ENCODE measurements around the gene NEGR1. TPM values are rescaled to one million over a fixed set of nuclear protein-coding genes. Genes with fewer than 3 reads are reported as not detected.

NEGR1 gene
- polyA plus RNA-seq, 1 donor from 2014 or later = 47.4 TPM

DNA sequence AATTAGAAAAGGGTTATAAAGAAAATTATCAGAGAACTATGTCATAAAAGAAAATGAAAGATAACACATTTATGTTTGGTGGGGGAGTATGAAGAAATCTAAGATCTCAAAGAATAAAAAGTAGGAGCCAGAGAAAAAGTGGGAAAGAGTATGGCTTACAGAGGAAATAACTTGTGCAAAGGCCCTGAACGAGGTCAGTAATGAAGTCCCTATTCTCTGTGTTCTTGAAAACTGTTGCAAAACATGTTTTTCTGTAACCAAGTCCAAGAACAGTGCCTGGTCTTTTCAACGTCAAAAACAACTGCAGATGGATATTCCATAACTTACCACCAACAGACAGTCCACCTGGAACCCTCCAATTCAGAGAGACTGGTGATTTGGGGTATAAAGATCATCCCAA, 188.1 kb downstream of the NEGR1 start:
- H4K20me1 ChIP-seq (ENCODE audit: insufficient read depth) = no peaks in the 10 kb centered on the region
- no peaks in the 10 kb centered on the region for H3K79me2 ChIP-seq (replicated peaks; ENCODE audit: insufficient read depth, low read length)
- H2AFZ ChIP-seq (ENCODE audit: low read depth, low read length) = no peak overlapping the region
- no peak overlapping the region for H3K4me2 ChIP-seq (ENCODE audit: low read length)
- no peak overlapping the region for H3K4me3 ChIP-seq (ENCODE audit: low read length)
- H3K36me3 ChIP-seq (ENCODE audit: insufficient read depth, low read length) = no peaks in the 10 kb centered on the region
- TF ChIP-seq, protein P1, sequence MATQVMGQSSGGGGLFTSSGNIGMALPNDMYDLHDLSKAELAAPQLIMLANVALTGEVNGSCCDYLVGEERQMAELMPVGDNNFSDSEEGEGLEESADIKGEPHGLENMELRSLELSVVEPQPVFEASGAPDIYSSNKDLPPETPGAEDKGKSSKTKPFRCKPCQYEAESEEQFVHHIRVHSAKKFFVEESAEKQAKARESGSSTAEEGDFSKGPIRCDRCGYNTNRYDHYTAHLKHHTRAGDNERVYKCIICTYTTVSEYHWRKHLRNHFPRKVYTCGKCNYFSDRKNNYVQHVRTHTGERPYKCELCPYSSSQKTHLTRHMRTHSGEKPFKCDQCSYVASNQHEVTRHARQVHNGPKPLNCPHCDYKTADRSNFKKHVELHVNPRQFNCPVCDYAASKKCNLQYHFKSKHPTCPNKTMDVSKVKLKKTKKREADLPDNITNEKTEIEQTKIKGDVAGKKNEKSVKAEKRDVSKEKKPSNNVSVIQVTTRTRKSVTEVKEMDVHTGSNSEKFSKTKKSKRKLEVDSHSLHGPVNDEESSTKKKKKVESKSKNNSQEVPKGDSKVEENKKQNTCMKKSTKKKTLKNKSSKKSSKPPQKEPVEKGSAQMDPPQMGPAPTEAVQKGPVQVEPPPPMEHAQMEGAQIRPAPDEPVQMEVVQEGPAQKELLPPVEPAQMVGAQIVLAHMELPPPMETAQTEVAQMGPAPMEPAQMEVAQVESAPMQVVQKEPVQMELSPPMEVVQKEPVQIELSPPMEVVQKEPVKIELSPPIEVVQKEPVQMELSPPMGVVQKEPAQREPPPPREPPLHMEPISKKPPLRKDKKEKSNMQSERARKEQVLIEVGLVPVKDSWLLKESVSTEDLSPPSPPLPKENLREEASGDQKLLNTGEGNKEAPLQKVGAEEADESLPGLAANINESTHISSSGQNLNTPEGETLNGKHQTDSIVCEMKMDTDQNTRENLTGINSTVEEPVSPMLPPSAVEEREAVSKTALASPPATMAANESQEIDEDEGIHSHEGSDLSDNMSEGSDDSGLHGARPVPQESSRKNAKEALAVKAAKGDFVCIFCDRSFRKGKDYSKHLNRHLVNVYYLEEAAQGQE (IDR thresholded peaks at IDR 0.05; ENCODE audit: borderline replicate concordance) = no peak
- TF ChIP-seq SMC3 (conservative IDR thresholded peaks at IDR 0.05; ENCODE audit: poor library complexity) (no peak), EP300 (conservative IDR thresholded peaks at IDR 0.05; ENCODE audit: poor library complexity, severe bottlenecking) (no peak), RAD21 (conservative IDR thresholded peaks at IDR 0.05) (no peak), POLR2AphosphoS5 (IDR thresholded peaks at IDR 0.05) (no peak), TAF1 (IDR thresholded peaks at IDR 0.05; ENCODE audit: low read depth) (no peak), MXI1 (conservative IDR thresholded peaks at IDR 0.05; ENCODE audit: poor library complexity, severe bottlenecking) (no peak)
- TF ChIP-seq, protein P2, sequence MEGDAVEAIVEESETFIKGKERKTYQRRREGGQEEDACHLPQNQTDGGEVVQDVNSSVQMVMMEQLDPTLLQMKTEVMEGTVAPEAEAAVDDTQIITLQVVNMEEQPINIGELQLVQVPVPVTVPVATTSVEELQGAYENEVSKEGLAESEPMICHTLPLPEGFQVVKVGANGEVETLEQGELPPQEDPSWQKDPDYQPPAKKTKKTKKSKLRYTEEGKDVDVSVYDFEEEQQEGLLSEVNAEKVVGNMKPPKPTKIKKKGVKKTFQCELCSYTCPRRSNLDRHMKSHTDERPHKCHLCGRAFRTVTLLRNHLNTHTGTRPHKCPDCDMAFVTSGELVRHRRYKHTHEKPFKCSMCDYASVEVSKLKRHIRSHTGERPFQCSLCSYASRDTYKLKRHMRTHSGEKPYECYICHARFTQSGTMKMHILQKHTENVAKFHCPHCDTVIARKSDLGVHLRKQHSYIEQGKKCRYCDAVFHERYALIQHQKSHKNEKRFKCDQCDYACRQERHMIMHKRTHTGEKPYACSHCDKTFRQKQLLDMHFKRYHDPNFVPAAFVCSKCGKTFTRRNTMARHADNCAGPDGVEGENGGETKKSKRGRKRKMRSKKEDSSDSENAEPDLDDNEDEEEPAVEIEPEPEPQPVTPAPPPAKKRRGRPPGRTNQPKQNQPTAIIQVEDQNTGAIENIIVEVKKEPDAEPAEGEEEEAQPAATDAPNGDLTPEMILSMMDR (IDR thresholded peaks at IDR 0.05; ENCODE audit: poor library complexity, severe bottlenecking) = no peak
- H3F3A ChIP-seq (ENCODE audit: insufficient read depth, low read length, poor library complexity, severe bottlenecking) = no peaks in the 10 kb centered on the region
- no peak overlapping the region for H3K27ac ChIP-seq (ENCODE audit: low read length)
- H3K9me3 ChIP-seq (ENCODE audit: low read length) = no peaks in the 10 kb centered on the region
- H3K27me3 ChIP-seq (ENCODE audit: insufficient read depth, low read depth, low read length) = no peaks in the 10 kb centered on the region
- H3K9ac ChIP-seq (ENCODE audit: low read length) = no peak overlapping the region
- no peaks in the 10 kb centered on the region for H3K9me2 ChIP-seq (ENCODE audit: insufficient read depth, low read length)

DNA sequence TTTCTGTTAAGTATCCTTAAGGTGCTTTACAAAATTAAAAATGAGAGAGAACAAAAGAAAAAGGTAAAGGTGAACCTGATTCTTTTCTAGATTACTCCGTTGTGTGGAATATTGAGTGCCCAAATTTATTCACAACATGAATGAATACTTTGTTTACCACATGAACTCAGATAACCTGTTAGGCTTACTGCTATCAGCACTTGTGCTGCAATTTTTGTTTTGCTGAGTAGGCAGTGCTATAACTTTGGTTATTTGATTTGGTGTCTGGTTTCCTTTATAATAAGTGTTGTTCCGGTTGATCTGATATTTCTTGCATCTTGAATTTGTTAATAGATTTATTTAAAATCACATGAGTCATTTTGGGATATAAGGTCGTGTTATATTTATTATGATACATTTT, 195.9 kb downstream of the NEGR1 start:
- H3K27ac ChIP-seq (ENCODE audit: low read length) = no peak overlapping the region
- no peaks in the 10 kb centered on the region for H3K36me3 ChIP-seq (ENCODE audit: insufficient read depth, low read length)
- H3K27me3 ChIP-seq (ENCODE audit: insufficient read depth, low read depth, low read length) = no peaks in the 10 kb centered on the region
- H3K4me2 ChIP-seq (ENCODE audit: low read length) = no peak overlapping the region
- H3K79me2 ChIP-seq (replicated peaks; ENCODE audit: insufficient read depth, low read length) = no peaks in the 10 kb centered on the region
- no peaks in the 10 kb centered on the region for H3F3A ChIP-seq (ENCODE audit: insufficient read depth, low read length, poor library complexity, severe bottlenecking)
- no peak for TF ChIP-seq SMC3 (conservative IDR thresholded peaks at IDR 0.05; ENCODE audit: poor library complexity)
- no peak for TF ChIP-seq MXI1 (conservative IDR thresholded peaks at IDR 0.05; ENCODE audit: poor library complexity, severe bottlenecking)
- no peak for TF ChIP-seq RAD21 (conservative IDR thresholded peaks at IDR 0.05)
- TF ChIP-seq POLR2AphosphoS5 (IDR thresholded peaks at IDR 0.05) = no peak
- TF ChIP-seq EP300 (conservative IDR thresholded peaks at IDR 0.05; ENCODE audit: poor library complexity, severe bottlenecking) = no peak
- TF ChIP-seq TAF1 (IDR thresholded peaks at IDR 0.05; ENCODE audit: low read depth) = no peak
- TF ChIP-seq, protein P1 (IDR thresholded peaks at IDR 0.05; ENCODE audit: borderline replicate concordance) = no peak
- TF ChIP-seq, protein P2 (IDR thresholded peaks at IDR 0.05; ENCODE audit: poor library complexity, severe bottlenecking) = no peak
- TF ChIP-seq EZH2 (IDR thresholded peaks at IDR 0.05; ENCODE audit: borderline replicate concordance, insufficient read depth, low read length, poor library complexity, severe bottlenecking) = no peak
- no peaks in the 10 kb centered on the region for H4K20me1 ChIP-seq (ENCODE audit: insufficient read depth)
- H3K9me3 ChIP-seq (ENCODE audit: low read length) = no peaks in the 10 kb centered on the region
- H2AFZ ChIP-seq (ENCODE audit: low read depth, low read length) = no peak overlapping the region
- H3K9ac ChIP-seq (ENCODE audit: low read length) = no peak overlapping the region
- no peak overlapping the region for H3K4me3 ChIP-seq (ENCODE audit: low read length)
- no peaks in the 10 kb centered on the region for H3K9me2 ChIP-seq (ENCODE audit: insufficient read depth, low read length)
